ENCODE results near the gene TMEM237.

Gene TMEM237

DNA sequence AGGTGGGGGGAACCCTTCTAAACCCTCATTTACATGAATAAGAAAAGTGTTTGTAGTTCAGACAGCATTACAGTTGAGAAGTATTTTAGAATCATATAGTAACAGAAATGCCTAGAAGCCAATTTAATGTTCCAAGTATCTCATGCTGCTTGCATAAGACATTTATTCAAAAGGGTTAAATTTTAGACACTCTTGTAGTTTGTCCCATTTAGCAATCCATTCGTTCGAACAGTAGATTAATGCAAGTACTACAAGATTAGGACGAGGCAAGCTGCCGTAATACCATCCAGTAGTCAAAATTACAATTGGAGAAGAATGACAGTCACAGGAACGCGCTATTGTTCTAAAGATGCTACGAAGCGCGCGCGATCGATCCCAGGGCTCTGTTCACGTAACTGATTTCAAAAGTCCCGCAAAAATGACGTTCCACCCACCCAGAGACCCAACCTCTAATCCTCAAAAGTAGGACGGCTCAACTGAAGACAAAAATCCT, 1.2 kb downstream of the TMEM237 start:
- DNase-seq (ENCODE audit: low read depth in 2 of 2): no peak

DNA sequence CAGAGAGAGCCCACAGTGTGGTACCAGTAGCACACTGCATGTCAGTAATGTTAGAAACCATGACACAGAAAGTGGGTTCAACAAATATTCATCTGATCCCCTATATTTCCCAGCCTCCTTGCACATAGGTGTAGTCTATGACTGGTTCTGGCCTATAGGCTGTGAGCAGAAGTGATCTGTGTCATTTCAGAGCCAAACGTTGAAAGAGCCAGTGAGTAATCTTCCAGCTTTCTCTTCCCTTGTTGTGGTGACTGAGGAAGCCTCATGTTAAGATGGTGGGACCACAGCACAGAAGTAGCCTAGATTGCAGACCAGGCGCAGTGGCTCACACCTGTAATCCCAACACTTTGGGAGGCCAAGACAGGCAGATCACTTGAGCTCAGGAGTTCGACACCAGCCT, 4.1 kb downstream of the TMEM237 start:
- no peak for DNase-seq (ENCODE audit: low read depth in 2 of 2)

DNA sequence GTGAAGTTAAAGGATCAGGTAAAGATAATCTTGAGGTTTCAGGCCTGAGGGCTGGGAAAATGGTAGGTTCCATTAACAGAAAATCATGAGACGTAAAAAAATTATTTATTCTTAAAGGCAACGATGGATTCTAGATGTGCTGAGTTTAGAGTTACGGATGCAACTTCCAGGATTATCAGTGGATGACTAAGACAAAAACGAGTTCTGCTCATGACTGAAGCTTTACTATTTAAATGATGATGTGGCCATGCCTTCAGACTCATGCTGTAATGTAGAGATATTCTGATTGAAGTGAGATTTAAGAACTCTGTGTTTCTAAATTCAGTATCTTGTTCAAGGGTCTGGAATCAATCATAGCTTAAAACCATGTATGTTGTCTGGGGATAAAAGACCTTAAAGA, 5.0 kb downstream of the TMEM237 start:
- no peak for DNase-seq (ENCODE audit: low read depth in 2 of 2)

DNA sequence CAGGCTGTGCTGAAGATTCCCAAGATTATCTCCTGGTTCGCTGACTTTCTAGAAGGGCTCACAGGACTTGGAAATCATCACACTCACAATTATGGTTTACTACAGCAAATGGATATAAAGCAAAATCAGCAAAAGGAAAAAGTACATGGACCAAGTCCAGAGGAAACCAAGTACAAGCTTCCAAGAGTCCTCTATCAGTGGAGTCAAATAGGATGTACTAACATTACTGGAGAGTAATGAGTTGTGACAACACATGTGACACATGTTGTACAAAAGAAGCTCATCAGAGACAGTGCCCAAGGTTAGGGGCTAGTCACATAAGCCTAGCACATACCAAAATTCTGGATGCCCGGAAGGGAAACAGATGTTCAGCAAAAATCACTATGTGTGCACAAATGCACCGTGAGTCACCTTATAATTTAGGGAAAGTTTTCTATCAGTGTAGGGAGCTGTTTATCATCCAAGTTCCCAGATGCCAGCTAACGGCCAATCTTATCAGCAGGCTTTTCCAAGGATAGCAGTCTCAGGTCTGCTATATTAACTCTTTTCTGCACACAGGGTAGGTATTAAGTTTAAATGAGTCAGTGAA, 9.5 kb downstream of the TMEM237 start:
- DNase-seq (ENCODE audit: low read depth in 2 of 2): no peak

DNA sequence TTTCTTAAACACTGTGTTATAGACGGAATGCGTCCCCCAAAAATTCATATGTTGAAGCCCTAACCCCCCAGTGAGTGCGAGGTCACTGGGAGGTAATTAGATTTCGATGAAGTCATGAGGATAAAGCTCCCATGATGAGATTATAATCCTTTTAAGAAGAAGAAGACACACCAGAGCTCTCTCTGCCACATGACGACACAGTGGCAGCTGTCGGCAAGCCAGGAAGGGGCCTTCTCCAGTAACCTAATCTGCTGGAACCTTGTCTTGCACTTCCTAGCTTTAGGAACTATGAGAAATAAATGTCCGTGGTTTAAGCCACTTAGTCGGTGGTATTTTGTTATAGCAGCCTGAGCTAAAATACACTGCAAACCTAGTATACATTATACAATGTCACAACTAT, 12.3 kb downstream of the TMEM237 start:
- no peak for DNase-seq (ENCODE audit: low read depth in 2 of 2)

DNA sequence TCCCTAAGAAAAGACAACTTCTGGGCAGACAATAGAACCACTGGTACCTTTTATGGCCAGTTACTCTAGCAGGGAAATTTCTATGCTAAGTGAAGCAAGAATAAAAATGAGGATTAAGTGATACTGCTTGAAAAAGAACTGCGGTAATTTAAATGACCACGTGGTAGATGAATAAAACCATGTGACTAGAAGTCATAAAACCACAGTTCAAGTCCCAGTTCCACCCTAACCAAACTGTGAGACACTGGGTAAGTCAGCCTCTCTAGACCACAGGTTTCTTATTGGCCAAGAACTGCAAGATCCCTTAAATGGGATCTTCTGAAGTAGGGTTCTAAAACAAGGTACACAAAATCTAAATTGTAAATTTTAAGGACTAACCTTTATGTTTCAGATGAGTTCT, 12.7 kb downstream of the TMEM237 start:
- DNase-seq (ENCODE audit: low read depth in 2 of 2): no peak

DNA sequence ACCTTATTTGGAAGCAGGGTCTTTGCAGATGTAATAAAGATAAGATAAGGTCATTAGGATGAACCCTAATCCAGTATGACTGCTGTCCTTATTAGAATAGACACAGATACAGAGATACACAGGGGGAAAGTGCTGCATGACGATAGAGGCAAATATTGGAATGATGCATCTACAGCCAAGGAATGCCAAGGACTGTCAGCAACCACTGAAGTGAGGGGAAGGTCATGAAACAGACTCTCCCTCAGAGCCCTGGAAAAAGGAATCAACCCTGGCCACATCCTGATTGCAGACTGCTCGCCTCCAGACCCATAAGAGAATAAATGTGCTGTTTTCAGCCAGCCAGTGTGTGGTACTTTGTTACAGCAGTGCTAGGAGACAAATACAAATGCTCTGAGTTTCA, 14.8 kb downstream of the TMEM237 start:
- no peak for DNase-seq (ENCODE audit: low read depth in 2 of 2)

DNA sequence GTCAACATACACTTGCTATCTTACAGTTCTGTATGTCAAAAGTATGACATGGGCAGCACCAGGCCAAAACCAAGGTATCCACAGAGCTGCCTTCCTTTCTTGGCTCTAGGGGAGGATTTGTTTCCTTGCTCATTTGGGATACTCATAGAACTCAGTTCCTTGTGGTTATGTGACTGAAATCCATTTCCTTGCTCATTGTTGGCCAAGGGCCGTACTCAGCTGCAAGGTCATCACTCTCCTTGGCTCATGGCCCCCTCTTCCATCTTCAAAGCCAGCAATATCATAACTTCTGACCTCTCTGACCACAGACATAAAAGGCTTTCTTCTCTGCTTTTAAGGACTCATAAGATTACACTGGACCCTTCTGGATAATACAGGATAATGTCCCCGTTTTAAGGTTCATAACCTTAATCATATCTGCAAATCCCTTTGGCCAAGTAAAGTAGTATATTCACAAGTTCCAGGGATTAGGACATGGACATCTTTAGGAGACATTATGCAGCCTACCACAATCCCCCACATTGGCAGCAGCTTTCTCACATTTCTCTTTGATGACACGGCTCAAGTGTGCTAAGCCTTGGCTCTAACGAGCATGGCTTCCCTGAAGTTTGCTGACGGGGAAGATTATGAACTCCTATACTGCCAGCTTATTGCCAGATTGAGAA, 20.9 kb downstream of the TMEM237 start:
- DNase-seq (ENCODE audit: low read depth in 2 of 2): no peak

DNA sequence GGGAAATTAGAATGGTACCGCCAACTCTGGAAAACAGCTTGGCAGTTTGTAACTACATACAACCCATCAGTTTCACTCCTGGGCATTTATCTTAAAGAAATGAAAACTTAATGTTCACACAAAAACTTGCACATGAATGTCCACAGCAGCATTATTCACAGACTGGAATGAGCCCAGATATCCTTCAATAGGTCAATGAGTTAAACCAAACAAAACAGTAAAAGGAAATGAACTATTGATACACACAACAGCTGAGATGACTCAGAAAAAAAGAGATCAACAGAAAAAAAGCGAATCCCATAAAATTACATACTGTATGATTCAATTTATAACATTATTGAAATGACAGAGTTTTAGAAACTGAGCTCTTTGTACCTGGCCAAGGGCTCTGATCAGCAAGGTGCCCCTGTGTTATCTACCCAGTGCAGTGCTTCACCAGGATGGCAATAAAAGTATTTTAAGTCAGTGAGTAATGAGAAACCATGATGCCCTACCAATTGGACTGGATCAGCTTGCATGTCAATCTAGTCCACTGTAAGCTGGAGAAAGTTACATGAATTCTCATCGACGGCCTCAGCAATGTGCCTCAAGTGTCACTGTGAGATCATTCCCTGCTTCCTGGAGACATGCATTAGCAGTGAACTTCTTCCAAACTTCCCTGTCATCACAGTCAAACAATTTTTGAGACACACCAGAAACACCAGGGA, 21.9 kb downstream of the TMEM237 start:
- DNase-seq (ENCODE audit: low read depth in 2 of 2): no peak

DNA sequence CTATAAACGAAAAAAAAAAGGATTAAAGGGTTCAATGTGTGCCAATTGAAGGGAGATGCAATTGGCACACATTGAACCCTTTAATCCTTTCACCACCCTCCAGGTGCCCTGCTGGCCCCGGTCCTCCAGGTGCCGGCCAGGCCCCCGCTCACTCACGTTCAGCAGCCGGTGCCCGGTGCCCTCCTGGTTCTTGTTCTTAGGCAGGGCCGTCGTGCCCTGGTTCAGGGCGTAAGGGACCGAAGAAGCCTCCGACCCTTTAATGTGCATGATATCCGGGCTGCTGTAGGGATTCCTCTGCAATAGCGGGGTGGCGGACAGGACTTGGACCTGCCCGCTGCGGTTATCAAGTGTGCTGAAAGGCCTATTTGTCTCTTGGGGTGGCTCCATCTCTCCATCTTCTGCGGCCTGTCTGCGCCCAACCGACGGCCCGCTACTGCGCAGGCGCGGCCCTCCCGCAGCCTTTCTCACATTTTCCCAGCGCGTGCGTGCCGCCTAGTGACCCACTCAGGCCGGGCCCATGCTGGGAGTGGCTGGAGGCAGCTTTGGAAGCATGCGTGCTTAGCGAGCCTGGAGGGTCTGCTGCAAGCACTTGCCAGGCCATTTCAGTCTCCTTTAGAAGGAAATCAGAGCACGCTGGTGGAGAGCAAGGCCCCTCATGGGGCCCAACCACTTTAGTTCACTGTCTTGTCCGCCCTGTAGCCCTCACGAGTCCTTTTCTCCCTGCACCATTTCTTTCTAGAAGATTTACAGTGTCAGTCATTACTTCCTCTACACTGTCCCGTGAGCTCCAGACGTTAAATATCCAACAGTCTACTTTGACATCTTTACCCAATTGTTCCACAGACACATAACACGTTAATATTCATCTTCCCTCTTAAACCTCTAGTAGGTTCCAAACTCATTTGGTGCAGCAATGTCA, 24.3 kb downstream of the TMEM237 start:
- no peak for DNase-seq (ENCODE audit: low read depth in 2 of 2)

DNA sequence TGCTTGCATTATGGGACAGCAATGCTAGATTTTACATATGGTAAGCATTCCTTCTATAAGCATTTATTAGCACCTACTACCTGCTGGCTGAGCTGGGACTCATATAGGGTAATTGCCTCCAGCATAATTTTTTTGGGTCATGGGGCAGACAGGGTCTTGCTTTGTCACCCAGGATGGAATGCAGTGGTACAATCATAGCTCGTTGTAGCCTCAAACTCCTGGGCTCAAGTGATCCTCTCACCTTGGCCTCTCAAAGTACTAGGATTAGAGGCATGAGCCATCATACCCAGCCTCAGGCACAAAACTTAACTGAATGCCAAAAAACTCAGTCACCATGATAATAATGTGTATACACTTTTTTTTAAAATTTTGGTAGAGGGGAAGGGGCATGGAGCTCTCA, 35.3 kb downstream of the TMEM237 start:
- no peak for DNase-seq (ENCODE audit: low read depth in 2 of 2)

DNA sequence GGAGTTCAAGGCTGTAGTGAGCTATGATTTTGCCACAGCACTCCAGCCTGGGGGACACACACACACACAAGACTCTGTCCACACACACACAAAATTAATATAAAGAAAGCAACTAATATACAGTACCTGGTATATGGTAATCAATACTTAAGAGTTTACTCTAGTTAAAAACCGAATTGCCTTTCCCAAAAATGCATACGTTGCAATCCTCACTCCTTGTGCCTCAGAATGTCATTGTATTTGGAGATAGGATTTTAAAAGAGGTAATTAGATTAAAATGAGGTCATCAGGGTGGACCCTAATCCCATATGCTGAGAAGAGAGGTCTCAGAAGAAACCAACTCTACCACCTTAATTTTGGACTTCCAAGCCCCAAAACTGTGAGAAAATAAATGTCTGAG, 35.7 kb downstream of the TMEM237 start:
- no peak for DNase-seq (ENCODE audit: low read depth in 2 of 2)

DNA sequence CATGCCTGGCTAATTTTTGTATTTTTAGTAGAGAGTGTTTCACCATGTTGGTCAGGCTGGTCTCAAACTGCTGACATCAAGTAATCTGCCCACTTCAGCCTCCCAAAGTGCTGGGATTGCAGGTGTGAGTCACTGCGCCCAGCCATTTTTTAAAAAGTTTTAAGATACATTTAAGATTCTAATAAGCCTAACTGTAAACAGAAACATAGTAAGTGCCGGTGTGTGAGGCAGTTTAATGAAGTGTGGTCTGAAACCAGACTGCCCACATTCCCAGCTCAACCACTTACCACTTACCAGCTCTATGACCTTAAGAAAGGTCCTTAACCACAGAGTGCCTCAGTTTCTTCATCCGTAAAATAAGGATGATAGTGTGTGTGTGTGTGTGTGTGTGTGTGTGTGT, 42.4 kb downstream of the TMEM237 start:
- DNase-seq (ENCODE audit: low read depth in 2 of 2): no peak

DNA sequence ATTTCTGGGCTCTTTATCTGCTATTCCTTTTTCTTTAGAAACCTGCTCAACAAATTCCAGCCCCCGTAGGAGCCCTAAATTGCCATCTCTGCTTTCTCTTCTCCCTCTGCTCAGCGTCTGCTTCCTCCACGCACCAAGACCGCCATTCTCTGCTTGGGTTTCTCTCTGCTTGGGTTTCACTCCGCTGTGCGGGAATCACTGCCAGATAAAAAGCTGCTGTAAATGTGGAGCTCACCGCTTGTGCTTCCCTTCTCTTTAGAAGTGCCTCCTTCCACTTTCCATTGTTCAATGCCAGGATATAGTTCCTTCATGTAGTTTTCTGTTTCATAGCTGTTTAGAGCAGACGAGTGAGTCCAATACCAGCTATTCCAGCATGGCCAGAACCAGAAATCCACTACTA, 45.9 kb downstream of the TMEM237 start:
- DNase-seq (ENCODE audit: low read depth in 2 of 2): no peak

DNA sequence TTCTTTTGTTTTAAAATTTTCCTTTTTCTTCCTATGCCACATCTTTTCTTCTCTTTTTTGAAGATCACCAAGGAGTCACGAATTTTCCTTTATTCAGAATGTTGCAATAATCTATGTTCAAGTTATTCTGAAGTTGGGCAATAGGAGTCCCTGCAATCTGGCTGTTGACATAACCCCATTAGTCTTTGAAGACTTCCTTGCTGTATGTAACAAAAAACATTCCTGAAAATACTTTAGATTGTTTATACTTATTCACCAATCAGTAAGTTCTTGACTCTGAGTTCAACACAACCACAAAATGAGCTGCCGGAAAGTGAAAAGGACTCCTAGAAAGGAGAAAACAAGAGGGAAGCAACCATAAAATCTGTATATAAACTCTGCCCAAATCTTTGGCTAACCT, 62.8 kb downstream of the TMEM237 start:
- DNase-seq (ENCODE audit: low read depth in 2 of 2): no peak

DNA sequence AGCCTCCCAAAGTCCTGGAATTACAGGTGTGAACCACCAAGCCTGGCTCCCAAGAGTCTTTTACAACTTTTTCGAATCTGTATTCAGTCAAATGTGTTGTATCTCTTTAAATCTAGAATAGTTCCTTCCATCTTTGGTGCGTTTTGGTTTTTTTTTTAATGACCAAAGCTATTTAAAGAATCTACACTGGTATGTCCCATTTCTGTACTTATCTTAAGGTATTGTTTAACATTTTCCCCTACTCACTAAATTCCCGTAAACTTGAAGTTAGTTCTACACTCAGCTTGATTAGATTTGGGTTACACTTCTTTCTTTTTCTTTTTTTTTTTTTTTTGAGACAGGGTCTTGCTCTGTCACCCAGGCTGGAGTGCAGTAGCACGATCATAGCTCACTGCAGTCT, 63.8 kb downstream of the TMEM237 start:
- no peak for DNase-seq (ENCODE audit: low read depth in 2 of 2)

DNA sequence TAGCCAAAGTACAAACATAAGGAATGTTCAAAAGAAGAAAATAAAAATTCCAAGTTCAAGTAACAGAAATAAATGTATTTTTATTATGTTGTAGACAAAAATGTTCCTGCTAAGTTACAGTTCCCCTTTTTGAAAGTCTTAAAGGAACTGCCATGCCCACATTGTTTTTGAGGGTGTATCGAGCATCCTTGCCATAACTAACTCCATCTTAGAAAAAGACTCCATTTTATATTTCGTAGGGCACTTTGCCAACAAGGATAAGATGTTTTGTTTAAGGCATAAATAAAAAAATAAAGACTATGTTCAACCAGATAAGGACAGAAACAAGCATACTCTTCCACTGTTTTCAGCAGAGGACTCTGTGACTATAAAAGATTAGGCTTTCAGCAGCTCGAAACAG, 67.3 kb downstream of the TMEM237 start:
- DNase-seq (ENCODE audit: low read depth in 2 of 2): no peak

DNA sequence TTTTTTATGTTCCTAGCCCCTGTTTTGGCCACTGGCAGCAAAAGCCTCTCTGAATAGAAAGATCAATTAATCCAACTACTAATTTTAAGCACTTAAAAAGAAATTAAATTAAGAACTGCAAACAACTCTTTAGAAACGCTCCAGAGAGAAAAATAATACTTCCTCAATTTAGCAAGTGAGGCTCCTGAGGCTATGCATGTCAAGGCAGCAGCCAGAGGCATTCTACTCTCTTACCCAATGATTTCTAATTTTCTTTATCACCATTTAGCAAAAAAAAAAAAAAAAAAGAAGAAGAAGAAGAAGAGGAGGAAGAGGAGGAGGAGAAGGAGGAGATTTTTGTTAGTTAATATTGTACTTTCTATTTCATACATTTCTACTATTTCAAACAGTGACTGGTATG, 68.5 kb downstream of the TMEM237 start:
- DNase-seq (ENCODE audit: low read depth in 2 of 2): no peak

DNA sequence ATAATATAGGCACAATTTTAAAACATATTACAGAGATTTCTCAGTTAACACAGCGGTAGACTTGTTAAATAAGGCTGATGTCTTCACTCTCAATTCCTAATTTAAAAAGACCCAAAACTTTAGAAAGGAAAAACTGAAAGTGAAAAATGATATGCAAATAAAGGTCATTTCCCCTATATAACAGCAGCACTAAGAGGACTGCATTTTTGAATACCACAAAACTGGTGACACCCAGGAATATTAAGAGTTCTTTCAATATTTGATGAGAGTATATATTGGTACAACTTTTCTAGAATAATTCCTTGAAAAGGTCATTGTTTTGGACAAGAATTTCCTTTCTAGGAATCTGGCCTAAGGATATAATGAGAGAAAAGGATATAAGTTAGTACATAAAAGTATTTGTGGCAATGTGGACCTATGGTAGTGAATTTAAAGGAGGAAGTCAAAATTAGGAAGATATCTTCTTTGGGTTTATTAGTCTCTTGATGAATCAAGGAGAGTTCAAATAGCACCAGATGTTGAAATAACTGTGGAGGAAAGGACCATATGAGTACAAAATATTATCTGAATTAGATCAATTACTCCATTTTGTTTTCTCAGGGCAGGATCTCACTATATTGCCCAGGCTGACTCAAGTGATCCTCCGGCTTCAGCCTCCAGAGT, 70.3 kb downstream of the TMEM237 start:
- no peak for DNase-seq (ENCODE audit: low read depth in 2 of 2)

All from stimulated activated CD8-positive, alpha-beta memory T cell treated with anti-CD3 and anti-CD28 coated beads, Interleukin-2, amount 100 ng/mL, for 48 hours (primary cell).